ENCODE results near the gene ZFYVE9.

The ZFYVE9 gene

GRCh38 chr1:52209429-52209828 lies 67.5 kb downstream of the ZFYVE9 start:
- Mint-ChIP-seq H3K36me3 (ENCODE audit: low read depth) (peaks cover 10% of the 10 kb centered on the region), H3K4me3 (no peak overlapping the region), H3K9me3 (no peaks in the 10 kb centered on the region), H3K27ac (no peak overlapping the region), H3K4me1 (no peaks in the 10 kb centered on the region), H3K27me3 (ENCODE audit: low read depth) (no peaks in the 10 kb centered on the region)
- no peak for TF ChIP-seq CTCF (IDR thresholded peaks at IDR 0.05; ENCODE audit: unreplicated experiment in 3 of 3)

- Mint-ChIP-seq H3K27me3 (ENCODE audit: low read depth) (no peaks in the 10 kb centered on the region), H3K36me3 (ENCODE audit: low read depth) (peaks cover 10% of the 10 kb centered on the region), H3K9me3 (no peaks in the 10 kb centered on the region), H3K4me1 (no peaks in the 10 kb centered on the region), H3K27ac (no peak overlapping the region), H3K4me3 (no peak overlapping the region)
- no peak for TF ChIP-seq CTCF (IDR thresholded peaks at IDR 0.05; ENCODE audit: unreplicated experiment in 3 of 3)
Measured at GRCh38 chr1:52210044-52210443, 68.2 kb downstream of the ZFYVE9 start.

- peaks cover 42% of the 10 kb centered on the region for H3K9me3 Mint-ChIP-seq
- no peaks in the 10 kb centered on the region for H3K4me1 Mint-ChIP-seq
- TF ChIP-seq CTCF (IDR thresholded peaks at IDR 0.05; ENCODE audit: unreplicated experiment in 3 of 3): no peak
- peaks cover 69% of the 10 kb centered on the region for H3K36me3 Mint-ChIP-seq (ENCODE audit: low read depth)
- H3K27ac Mint-ChIP-seq: no peak overlapping the region
- peaks cover 3% of the 10 kb centered on the region for H3K27me3 Mint-ChIP-seq (ENCODE audit: low read depth)
- H3K4me3 Mint-ChIP-seq: no peak overlapping the region
Measured at GRCh38 chr1:52216907-52217458, 75.1 kb downstream of the ZFYVE9 start.

- Mint-ChIP-seq H3K27ac (no peak overlapping the region), H3K4me1 (no peaks in the 10 kb centered on the region), H3K27me3 (ENCODE audit: low read depth) (no peaks in the 10 kb centered on the region), H3K9me3 (peaks cover 40% of the 10 kb centered on the region), H3K36me3 (ENCODE audit: low read depth) (peaks cover 58% of the 10 kb centered on the region), H3K4me3 (no peak overlapping the region)
- no peak for TF ChIP-seq CTCF (IDR thresholded peaks at IDR 0.05; ENCODE audit: unreplicated experiment in 3 of 3)
Measured at GRCh38 chr1:52225174-52225573, 83.3 kb downstream of the ZFYVE9 start.

- Mint-ChIP-seq H3K27me3 (ENCODE audit: low read depth) (no peaks in the 10 kb centered on the region), H3K9me3 (peaks cover 14% of the 10 kb centered on the region), H3K36me3 (ENCODE audit: low read depth) (peaks cover 24% of the 10 kb centered on the region), H3K4me1 (no peaks in the 10 kb centered on the region), H3K27ac (no peak overlapping the region), H3K4me3 (no peak overlapping the region)
- TF ChIP-seq CTCF (IDR thresholded peaks at IDR 0.05; ENCODE audit: unreplicated experiment in 3 of 3): no peak
Measured at GRCh38 chr1:52229494-52229893, 87.6 kb downstream of the ZFYVE9 start.

- no peak overlapping the region for H3K27ac Mint-ChIP-seq
- no peaks in the 10 kb centered on the region for H3K9me3 Mint-ChIP-seq
- H3K4me1 Mint-ChIP-seq: no peaks in the 10 kb centered on the region
Measured at GRCh38 chr1:52233463-52233862, 91.6 kb downstream of the ZFYVE9 start.

More at GRCh38 chr1:52233463-52233862, 91.6 kb downstream of the ZFYVE9 start:
- no peak for TF ChIP-seq CTCF (IDR thresholded peaks at IDR 0.05; ENCODE audit: unreplicated experiment in 3 of 3)
- Mint-ChIP-seq H3K27me3 (ENCODE audit: low read depth) (no peaks in the 10 kb centered on the region), H3K36me3 (ENCODE audit: low read depth) (peaks cover 14% of the 10 kb centered on the region), H3K4me3 (no peak overlapping the region)
